GM06990 (cell line): ENCODE measurements around the gene TACSTD2.

Source experiments
- DNase-seq: peaks from one replicate; pipeline ENCODE4 v3.0.0-alpha.2; 2011; ENCODE audit not compliant: insufficient read length; ENCODE audit errors: extremely low read depth
- H3K27me3 ChIP-seq: replicated peaks from 2 replicates; pipeline ENCODE4 v1.6.0; 2011; ENCODE audit warnings: low read length; ENCODE audit not compliant: control insufficient read depth, insufficient read depth
- H3K36me3 ChIP-seq: 2 replicates; pipeline ENCODE4 v1.5.1; 2011; ENCODE audit warnings: low read length; ENCODE audit not compliant: control insufficient read depth, insufficient read depth
- H3K4me3 ChIP-seq: replicated peaks from 2 replicates; pipeline ENCODE4 v1.5.1; 2011; ENCODE audit warnings: low read depth, mild to moderate bottlenecking, control low read depth, low read length
- CTCF ChIP-seq: IDR thresholded peaks from 2 replicates; pipeline ENCODE4 v1.5.1; 2011; ENCODE audit warnings: low read length, control low read depth, mild to moderate bottlenecking, inconsistent platforms; ENCODE audit not compliant: insufficient read depth, poor library complexity, severe bottlenecking

The TACSTD2 gene

DNA sequence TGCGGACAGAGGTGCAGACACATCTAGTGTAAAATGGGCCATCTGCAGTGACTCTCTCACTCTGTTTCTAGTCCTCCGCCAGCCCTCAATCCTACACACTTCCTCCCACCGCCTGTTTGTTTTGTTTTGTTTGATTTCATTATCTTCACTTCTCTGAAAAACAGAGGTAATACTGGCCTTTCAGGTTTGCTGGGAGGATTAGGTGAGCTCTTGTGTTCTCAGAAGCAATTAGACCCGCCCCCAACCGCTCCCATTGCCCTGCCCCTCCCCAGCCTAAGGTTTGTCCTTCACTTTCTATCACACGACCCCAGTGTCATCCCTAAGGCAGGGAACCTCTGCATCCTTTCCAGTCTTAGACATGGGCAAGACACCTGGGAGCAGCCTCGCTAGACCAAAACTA is 43.2 kb upstream of the TACSTD2 start:
- no peaks in the 10 kb centered on the region for H3K36me3 ChIP-seq
- no peak for DNase-seq
- TF ChIP-seq CTCF: no peak
- H3K4me3 ChIP-seq: no peak overlapping the region
- H3K27me3 ChIP-seq: no peaks in the 10 kb centered on the region

GRCh38 chr1:58619286-58620054 is 42.4 kb upstream of the TACSTD2 start:
- Histone ChIP-seq H3K4me3 (no peak overlapping the region), H3K27me3 (no peaks in the 10 kb centered on the region), H3K36me3 (no peaks in the 10 kb centered on the region)
- TF ChIP-seq CTCF: no peak
- DNase-seq: no peak

DNA sequence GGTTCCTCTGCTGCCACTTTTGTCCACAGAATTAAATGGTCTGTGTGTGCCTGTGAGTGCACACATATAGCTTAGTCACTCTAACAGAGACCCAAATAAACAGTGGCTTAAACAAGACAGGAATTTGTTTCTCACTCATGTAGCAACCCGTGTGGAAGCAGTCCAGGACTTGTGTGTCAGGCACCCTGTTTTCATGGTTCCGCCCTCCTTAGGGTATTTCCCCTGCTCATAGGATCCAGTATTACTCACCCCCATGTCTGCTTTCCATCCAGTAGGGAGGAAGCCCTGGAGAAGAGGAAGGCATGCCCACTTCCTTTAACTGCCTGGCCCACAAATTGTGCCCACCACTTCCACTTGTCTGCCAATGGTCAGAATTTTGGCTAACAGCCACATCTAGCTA is 41.3 kb upstream of the TACSTD2 start:
- Histone ChIP-seq H3K4me3 (no peak overlapping the region), H3K27me3 (no peaks in the 10 kb centered on the region), H3K36me3 (no peaks in the 10 kb centered on the region)
- TF ChIP-seq CTCF: no peak
- no peak for DNase-seq

GRCh38 chr1:58611861-58612385 is 34.9 kb upstream of the TACSTD2 start:
- Histone ChIP-seq H3K4me3 (no peak overlapping the region), H3K27me3 (no peaks in the 10 kb centered on the region), H3K36me3 (no peaks in the 10 kb centered on the region)
- TF ChIP-seq CTCF: no peak
- DNase-seq: no peak

- H3K27me3 ChIP-seq: no peaks in the 10 kb centered on the region
- H3K4me3 ChIP-seq: no peak overlapping the region
- DNase-seq: no peak
- no peaks in the 10 kb centered on the region for H3K36me3 ChIP-seq
- no peak for TF ChIP-seq CTCF
These were observed 31.9 kb upstream of the TACSTD2 start for GRCh38 chr1:58608945-58609344.
